Measurements from ENCODE around the gene ZNF488. TPM values are rescaled to one million over a fixed set of nuclear protein-coding genes. Genes with fewer than 3 reads are reported as not detected.
"Not testable (repeated sequence)": the region's sequence is repeated elsewhere in the genome, so short reads cannot be mapped to it uniquely, and the experiment has no call there.

The ZNF488 gene
- 1.8 TPM for total RNA-seq

GRCh38 chr10:47384148-47384921 lies at the start of gene ZNF488:
Gene ZNF488, minus strand, starts transcription at chr10:47384293. Its CDS starts 15,464 bp downstream, at chr10:47368829.
- peak; percentile 86 for DNase-seq (ENCODE audit: low spot score)

- no peak for DNase-seq (ENCODE audit: low spot score)
These were observed 41.8 kb upstream of the ZNF488 start for GRCh38 chr10:47425813-47426419.

- DNase-seq (ENCODE audit: low spot score), result no peak
These were observed 40.1 kb upstream of the ZNF488 start for GRCh38 chr10:47424231-47424630.

- no peak for DNase-seq (ENCODE audit: low spot score)
These were observed 39.4 kb upstream of the ZNF488 start for GRCh38 chr10:47423476-47423875.

- no peak for DNase-seq (ENCODE audit: low spot score)
These were observed 37.2 kb upstream of the ZNF488 start for GRCh38 chr10:47421057-47421952.

GRCh38 chr10:47420305-47421056 lies 36.4 kb upstream of the ZNF488 start:
- DNase-seq (ENCODE audit: low spot score), result no peak

- no peak for DNase-seq (ENCODE audit: low spot score)
These were observed 35.3 kb upstream of the ZNF488 start for GRCh38 chr10:47419421-47419820.

- no peak for DNase-seq (ENCODE audit: low spot score)
These were observed 34.9 kb upstream of the ZNF488 start for GRCh38 chr10:47418966-47419365.

GRCh38 chr10:47418321-47418720 lies 34.2 kb upstream of the ZNF488 start:
- no peak for DNase-seq (ENCODE audit: low spot score)

GRCh38 chr10:47416305-47417218 lies 32.5 kb upstream of the ZNF488 start:
- DNase-seq (ENCODE audit: low spot score), result not testable (repeated sequence)

GRCh38 chr10:47415520-47416304 lies 31.6 kb upstream of the ZNF488 start:
- DNase-seq (ENCODE audit: low spot score), result no peak

GRCh38 chr10:47414752-47415519 lies 30.8 kb upstream of the ZNF488 start:
- DNase-seq (ENCODE audit: low spot score), result no peak

- DNase-seq (ENCODE audit: low spot score), result no peak
These were observed 30.1 kb upstream of the ZNF488 start for GRCh38 chr10:47414227-47414592.

- DNase-seq (ENCODE audit: low spot score), result no peak
These were observed 29.6 kb upstream of the ZNF488 start for GRCh38 chr10:47413531-47414226.

- no peak for DNase-seq (ENCODE audit: low spot score)
These were observed 28.8 kb upstream of the ZNF488 start for GRCh38 chr10:47412869-47413268.

GRCh38 chr10:47412177-47412730 lies 28.2 kb upstream of the ZNF488 start:
- DNase-seq (ENCODE audit: low spot score), result no peak

- DNase-seq (ENCODE audit: low spot score), result no peak
These were observed 26.8 kb upstream of the ZNF488 start for GRCh38 chr10:47410862-47411261.

- DNase-seq (ENCODE audit: low spot score), result no peak
These were observed 26.2 kb upstream of the ZNF488 start for GRCh38 chr10:47410271-47410670.
